Mucosa of descending colon (tissue), 3 donors: ENCODE measurements around the gene NEK5. TPM values are rescaled to one million over a fixed set of nuclear protein-coding genes. Genes with fewer than 3 reads are reported as not detected.

Source experiments
- ATAC-seq: fragments of 200-7000 bp; cut with Tn5 transposase; one replicate; pipeline ENCODE4 v1.9.1; 2020; ENCODE audit warnings: mild to moderate bottlenecking, moderate library complexity
- DNase-seq, 3 donors: peaks; one replicate each; pipeline ENCODE4 v3.0.0-alpha.2; 2020
- H3K36me3 ChIP-seq: fragments of 200-600 bp; one replicate; pipeline ENCODE4 v1.8.0; 2021; ENCODE audit warnings: low read depth, mild to moderate bottlenecking
- H3K4me1 ChIP-seq: fragments of 200-600 bp; one replicate; pipeline ENCODE4 v1.8.0; 2021; ENCODE audit warnings: low read depth, mild to moderate bottlenecking
- H3K4me3 ChIP-seq: fragments of 200-600 bp; one replicate; pipeline ENCODE4 v1.8.0; 2021; ENCODE audit warnings: mild to moderate bottlenecking
- H3K9me3 ChIP-seq: fragments of 200-600 bp; one replicate; pipeline ENCODE4 v1.8.0; 2021; ENCODE audit warnings: mild to moderate bottlenecking
- CTCF ChIP-seq: fragments of 200-600 bp; IDR thresholded peaks from one replicate; pipeline ENCODE4 v1.8.0; 2022; ENCODE audit warnings: antibody characterized with exemption, mild to moderate bottlenecking
- intact Hi-C, 2 donors: fragments of 100-400 bp; cut with DNase I in 1 of 2; cut with micrococcal nuclease in 1 of 2; formaldehyde crosslinking; loops; one replicate each; pipeline versions ENCODE4 v1.11.0 to v1.11.1; 2022; cut with DNase I, micrococcal nuclease
- total RNA-seq, 3 donors: library from RNA; stranded (reverse); fragmentation: NEBNext Ultra II Directional in 2 of 3; extraction: Animal tissue kit (Norgen Biotek cat#: 25700) in 2 of 3; gene quantifications; one replicate each; pipeline versions ENCODE4 v1.2.1 to v1.2.4, GENCODE V29; 2021 to 2023
- donor health status: DM: no; HTN: no; CAD: no; lungs with moderate emphysema.
- donor health status: DM: no; HTN: no; CAD: no.
- donor health status: DM: no; HTN: yes; CAD: no.

NEK5 gene
- total RNA-seq, 3 donors from 2014 or later, result 0.14 to 0.32 (median 0.29) TPM

DNA sequence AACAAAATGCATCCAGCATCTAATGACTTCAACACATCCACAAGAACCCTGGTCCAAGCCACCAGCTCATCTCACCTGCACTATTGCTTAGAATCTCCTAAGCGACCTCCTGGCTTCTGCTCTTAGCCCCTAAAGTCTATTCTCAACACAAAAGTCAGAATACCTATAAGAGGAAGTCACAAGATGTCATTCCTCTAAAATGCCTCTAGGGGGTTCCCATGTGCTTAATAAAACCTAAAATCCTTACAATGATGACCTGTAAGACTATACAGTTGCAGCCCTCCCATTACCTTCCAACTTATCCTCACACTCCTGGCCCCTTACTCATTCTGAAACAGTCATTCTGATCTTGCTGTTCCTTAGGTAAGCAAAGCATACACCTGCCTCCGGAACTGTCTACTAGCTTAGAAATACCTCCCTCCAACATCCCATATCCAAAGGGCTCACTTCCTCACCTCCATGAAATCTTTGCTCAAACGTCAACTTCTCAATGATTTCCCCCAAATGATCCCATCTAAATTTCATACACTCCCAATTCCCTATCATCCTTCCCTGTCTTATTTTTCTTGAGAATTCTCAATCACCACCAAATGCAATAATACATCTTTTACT, 127.6 kb downstream of the NEK5 start:
- Histone ChIP-seq H3K36me3 (no peaks in the 10 kb centered on the region), H3K4me3 (no peak overlapping the region), H3K9me3 (no peaks in the 10 kb centered on the region), H3K4me1 (peaks cover 12% of the 10 kb centered on the region)
- ATAC-seq (peak; percentile 50), DNase-seq (no peak)
- peak; percentile 37 for TF ChIP-seq CTCF
- intact Hi-C loops, result loop anchor here in 1 of 2 donors (10.0 kb wide), 1 partner anchor 124 kb away; the partner anchor contains the start of gene NEK5

DNA sequence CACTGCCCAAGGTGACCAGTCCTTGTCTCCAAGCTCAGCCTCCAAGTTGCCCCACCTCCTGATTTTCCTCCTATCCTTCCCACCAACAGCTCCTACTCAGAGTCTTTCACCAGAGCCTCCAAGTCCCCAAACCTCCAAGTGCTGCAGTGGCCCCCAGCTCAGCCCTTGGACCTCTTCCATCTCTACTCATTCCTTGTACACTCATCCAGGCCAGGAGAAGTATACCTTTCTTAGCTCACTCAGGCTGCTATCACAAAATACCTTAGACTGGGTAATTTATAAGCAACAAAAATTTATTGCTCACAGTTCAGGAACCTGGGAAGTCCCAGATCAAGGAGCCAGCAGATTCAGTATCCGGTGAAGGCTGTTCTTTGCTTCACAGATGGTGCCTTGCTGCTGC, 129.0 kb downstream of the NEK5 start:
- no peak for TF ChIP-seq CTCF
- Histone ChIP-seq H3K9me3 (no peaks in the 10 kb centered on the region), H3K4me3 (no peak overlapping the region), H3K4me1 (peaks cover 24% of the 10 kb centered on the region), H3K36me3 (no peaks in the 10 kb centered on the region)
- intact Hi-C loops, result loop anchor here (10.0 kb wide), 1 partner anchor 125 kb away; the partner anchor contains the start of gene NEK5 (in 2 of the 2)
- DNase-seq (no peak), ATAC-seq (no peak)

DNA sequence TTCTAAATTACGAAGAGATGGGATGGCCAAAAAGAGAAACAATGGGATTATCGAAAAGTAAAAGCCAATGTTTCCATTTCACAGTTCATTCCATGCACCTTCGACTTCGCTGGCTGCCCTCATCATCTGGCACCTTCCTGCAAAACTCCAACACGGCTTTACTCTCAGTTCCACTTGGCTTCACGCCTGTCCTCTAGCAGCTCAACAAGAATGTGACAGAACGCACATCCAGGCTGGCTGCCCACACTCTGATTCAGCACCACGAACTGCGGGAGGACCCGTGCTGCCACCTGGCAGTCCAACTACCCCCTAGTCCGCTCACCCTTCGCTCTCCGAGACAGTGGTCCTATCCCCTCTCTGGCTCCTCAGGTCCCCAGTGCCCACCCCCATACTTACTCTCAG, 129.4 kb downstream of the NEK5 start:
- no peak for DNase-seq
- Histone ChIP-seq H3K36me3 (no peaks in the 10 kb centered on the region), H3K9me3 (no peaks in the 10 kb centered on the region), H3K4me3 (no peak overlapping the region), H3K4me1 (peaks cover 24% of the 10 kb centered on the region)
- no peak for ATAC-seq
- intact Hi-C loops, result loop anchor here in 1 of 2 donors (10.0 kb wide), 1 partner anchor 125 kb away; the partner anchor contains the start of gene NEK5
- no peak for TF ChIP-seq CTCF

DNA sequence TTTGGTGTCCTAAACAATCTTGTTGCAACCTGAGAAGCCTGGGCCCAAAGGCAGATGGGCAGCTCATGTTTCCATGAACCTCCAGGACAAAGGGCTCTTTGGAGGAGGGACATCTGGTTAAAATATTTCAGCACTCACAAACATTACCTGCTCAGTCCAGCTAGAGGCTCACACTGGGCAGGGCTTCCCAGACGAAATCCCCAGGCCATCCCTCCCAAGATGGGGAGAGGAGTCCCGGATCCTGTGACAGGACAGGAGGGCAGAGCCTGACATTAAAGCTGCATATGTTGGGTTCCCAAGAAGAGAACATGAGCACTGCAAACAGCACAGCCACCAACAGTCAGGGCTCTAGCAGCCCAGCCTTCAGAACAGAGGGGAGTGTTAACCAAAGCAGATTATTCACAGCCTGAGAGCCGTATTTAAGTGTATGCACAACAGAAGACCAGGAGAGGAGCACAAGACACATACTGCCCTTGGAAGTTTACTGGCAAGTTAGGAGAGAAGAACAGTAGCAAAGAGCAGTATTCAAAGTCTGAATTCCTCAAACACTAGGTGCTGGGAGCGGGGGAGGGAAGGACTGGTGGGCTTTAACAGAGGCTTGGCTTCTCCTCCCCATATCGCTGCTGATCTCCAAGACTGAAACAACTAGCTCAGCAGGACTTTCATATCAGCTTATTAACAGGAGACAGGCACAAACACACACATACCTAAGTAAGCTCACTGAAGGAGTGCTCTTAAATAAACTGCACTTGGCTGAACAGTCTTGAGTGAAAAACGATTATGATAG, 130.0 kb downstream of the NEK5 start:
- no peak for TF ChIP-seq CTCF
- no peak for ATAC-seq
- H3K9me3 ChIP-seq, result no peaks in the 10 kb centered on the region
- no peak for DNase-seq
- intact Hi-C loops, result loop anchor here in 1 of 2 donors (10.0 kb wide), 1 partner anchor 126 kb away; the partner anchor contains the start of gene NEK5
- no peaks in the 10 kb centered on the region for H3K36me3 ChIP-seq
- peaks cover 19% of the 10 kb centered on the region for H3K4me1 ChIP-seq
- H3K4me3 ChIP-seq, result no peak overlapping the region

- Histone ChIP-seq H3K36me3 (no peaks in the 10 kb centered on the region), H3K4me1 (peaks cover 16% of the 10 kb centered on the region), H3K9me3 (no peaks in the 10 kb centered on the region), H3K4me3 (no peak overlapping the region)
- peak; percentile 4 for ATAC-seq
- DNase-seq, result no peak
- no peak for TF ChIP-seq CTCF
- intact Hi-C loops, result loop anchor here in 1 of 2 donors (10.0 kb wide), 1 partner anchor 127 kb away; the partner anchor contains the start of gene NEK5
Observed at GRCh38 chr13:51997641-51998330, 131.1 kb downstream of the NEK5 start.
